ENCODE data around the gene PARVA. TPM values are rescaled to one million over a fixed set of nuclear protein-coding genes. Genes with fewer than 3 reads are reported as not detected.

Gene PARVA
- total and polyA plus RNA-seq, 9 of the 15 experiments (the other 6 are each of a cell fraction or from before 2014, with no cell fraction given): 0.11 TPM; not detected in 8

GRCh38 chr11:12363373-12363772 is 14.0 kb upstream of the PARVA start (continued):
- TF ChIP-seq, protein P1, sequence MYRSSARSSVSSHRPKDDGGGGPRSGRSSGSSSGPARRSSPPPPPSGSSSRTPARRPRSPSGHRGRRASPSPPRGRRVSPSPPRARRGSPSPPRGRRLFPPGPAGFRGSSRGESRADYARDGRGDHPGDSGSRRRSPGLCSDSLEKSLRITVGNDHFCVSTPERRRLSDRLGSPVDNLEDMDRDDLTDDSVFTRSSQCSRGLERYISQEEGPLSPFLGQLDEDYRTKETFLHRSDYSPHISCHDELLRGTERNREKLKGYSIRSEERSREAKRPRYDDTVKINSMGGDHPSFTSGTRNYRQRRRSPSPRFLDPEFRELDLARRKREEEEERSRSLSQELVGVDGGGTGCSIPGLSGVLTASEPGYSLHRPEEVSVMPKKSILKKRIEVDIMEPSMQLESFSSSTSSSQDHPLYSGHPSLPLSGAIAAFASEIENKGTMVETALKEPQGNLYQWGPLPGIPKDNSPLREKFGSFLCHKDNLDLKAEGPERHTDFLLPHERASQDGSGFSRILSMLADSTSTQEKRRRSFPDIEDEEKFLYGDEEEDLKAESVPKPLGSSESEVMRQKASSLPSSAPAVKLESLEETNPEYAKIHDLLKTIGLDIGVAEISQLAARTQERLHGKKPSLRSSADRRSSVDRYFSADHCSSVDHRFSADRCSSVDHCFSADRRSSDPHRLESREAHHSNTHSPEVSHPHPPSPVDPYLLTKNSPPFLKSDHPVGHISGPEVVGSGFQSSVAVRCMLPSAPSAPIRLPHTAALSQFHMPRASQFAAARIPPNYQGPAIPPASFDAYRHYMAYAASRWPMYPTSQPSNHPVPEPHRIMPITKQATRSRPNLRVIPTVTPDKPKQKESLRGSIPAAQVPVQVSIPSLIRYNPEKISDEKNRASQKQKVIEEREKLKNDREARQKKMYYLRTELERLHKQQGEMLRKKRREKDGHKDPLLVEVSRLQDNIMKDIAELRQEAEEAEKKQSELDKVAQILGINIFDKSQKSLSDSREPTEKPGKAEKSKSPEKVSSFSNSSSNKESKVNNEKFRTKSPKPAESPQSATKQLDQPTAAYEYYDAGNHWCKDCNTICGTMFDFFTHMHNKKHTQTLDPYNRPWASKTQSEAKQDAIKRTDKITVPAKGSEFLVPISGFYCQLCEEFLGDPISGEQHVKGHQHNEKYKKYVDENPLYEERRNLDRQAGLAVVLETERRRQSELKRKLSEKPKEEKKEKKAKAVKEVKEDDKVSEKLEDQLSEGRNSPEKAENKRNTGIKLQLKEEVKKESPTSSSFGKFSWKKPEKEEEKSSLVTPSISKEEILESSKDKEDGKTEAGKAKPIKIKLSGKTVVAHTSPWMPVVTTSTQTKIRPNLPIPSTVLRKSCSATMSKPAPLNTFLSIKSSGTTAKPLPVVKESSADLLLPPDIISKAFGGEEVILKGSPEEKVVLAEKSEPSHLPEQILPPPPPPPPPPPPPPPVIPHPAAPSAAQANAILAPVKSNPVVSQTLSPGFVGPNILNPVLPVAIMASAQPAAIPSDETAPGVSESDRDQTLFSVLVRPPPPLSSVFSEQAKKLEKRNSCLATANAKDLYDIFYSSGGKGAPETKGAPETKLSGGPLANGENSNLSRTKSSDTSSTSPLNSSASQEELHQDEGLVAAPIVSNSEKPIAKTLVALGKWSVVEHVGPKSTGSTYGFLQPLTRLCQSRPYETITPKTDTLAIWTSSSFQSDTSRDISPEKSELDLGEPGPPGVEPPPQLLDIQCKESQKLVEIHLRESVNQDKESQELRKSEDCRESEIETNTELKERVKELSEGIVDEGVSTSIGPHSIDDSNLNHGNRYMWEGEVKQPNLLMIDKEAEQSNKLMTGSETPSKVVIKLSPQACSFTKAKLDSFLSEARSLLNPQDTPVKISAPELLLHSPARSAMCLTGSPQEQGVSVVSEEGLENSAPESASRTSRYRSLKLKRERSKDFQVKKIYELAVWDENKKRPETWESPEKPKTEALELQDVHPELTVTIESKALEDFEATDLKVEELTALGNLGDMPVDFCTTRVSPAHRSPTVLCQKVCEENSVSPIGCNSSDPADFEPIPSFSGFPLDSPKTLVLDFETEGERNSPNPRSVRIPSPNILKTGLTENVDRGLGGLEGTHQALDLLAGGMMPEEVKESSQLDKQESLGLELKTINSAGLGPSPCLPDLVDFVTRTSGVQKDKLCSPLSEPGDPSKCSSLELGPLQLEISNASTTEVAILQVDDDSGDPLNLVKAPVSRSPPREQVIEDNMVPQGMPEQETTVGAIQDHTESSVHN (IDR thresholded peaks at IDR 0.05; ENCODE audit: borderline replicate concordance in 1 of 2, low read depth in 1 of 2): no peak
- no peak for TF ChIP-seq MIER1 (IDR thresholded peaks at IDR 0.05; ENCODE audit: low read depth)
- no peak for TF ChIP-seq CAMTA2 (CRISPR knock-in tag; conservative IDR thresholded peaks at IDR 0.05)
- TF ChIP-seq ZNF165 (CRISPR knock-in tag; IDR thresholded peaks at IDR 0.05; ENCODE audit: borderline replicate concordance): no peak
- no peak for TF ChIP-seq IFI16 (CRISPR knock-in tag; IDR thresholded peaks at IDR 0.05)
- no peak for TF ChIP-seq TCF15 (CRISPR knock-in tag; IDR thresholded peaks at IDR 0.05)
- no peak for TF ChIP-seq HDGF (IDR thresholded peaks at IDR 0.05)
- TF ChIP-seq EP300 (IDR thresholded peaks at IDR 0.05; ENCODE audit: low read length): no peak
- TF ChIP-seq ELF4 (CRISPR knock-in tag; IDR thresholded peaks at IDR 0.05): no peak
- TF ChIP-seq, protein P2, sequence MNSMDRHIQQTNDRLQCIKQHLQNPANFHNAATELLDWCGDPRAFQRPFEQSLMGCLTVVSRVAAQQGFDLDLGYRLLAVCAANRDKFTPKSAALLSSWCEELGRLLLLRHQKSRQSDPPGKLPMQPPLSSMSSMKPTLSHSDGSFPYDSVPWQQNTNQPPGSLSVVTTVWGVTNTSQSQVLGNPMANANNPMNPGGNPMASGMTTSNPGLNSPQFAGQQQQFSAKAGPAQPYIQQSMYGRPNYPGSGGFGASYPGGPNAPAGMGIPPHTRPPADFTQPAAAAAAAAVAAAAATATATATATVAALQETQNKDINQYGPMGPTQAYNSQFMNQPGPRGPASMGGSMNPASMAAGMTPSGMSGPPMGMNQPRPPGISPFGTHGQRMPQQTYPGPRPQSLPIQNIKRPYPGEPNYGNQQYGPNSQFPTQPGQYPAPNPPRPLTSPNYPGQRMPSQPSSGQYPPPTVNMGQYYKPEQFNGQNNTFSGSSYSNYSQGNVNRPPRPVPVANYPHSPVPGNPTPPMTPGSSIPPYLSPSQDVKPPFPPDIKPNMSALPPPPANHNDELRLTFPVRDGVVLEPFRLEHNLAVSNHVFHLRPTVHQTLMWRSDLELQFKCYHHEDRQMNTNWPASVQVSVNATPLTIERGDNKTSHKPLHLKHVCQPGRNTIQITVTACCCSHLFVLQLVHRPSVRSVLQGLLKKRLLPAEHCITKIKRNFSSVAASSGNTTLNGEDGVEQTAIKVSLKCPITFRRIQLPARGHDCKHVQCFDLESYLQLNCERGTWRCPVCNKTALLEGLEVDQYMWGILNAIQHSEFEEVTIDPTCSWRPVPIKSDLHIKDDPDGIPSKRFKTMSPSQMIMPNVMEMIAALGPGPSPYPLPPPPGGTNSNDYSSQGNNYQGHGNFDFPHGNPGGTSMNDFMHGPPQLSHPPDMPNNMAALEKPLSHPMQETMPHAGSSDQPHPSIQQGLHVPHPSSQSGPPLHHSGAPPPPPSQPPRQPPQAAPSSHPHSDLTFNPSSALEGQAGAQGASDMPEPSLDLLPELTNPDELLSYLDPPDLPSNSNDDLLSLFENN (IDR thresholded peaks at IDR 0.05; ENCODE audit: low read depth in 2 of 2, low read length in 2 of 2): no peak
- no peak for TF ChIP-seq TRIM25 (IDR thresholded peaks at IDR 0.05; ENCODE audit: borderline replicate concordance)
- TF ChIP-seq TFE3 (CRISPR knock-in tag; IDR thresholded peaks at IDR 0.05): no peak

Measured in K562 (cell line).